HG03196 (cell line): Measurements from ENCODE around the gene MFSD11.
"Not testable (repeated sequence)": the region's sequence is repeated elsewhere in the genome, so short reads cannot be mapped to it uniquely, and the experiment has no call there.

Source experiments
- ATAC-seq: cut with Tn5 transposase; IDR thresholded peaks from one replicate; pipeline ENCODE4 v1.9.1; 2021; ENCODE audit not compliant: unreplicated experiment

MFSD11 gene

GRCh38 chr17:76726231-76726775 lies 11.6 kb upstream of the MFSD11 start, which contains the start of gene JMJD6:
JMJD6 (minus strand) TSS chr17:76726606; CDS start chr17:76726475, 131 bp downstream.
- ATAC-seq: peak; percentile 76

- ATAC-seq: peak; percentile 50
These were observed 10.9 kb upstream of the MFSD11 start, which contains the start of gene METTL23 for GRCh38 chr17:76726776-76727718. METTL23 (plus strand) TSS chr17:76726839; CDS start chr17:76729711, 2,872 bp downstream.

- ATAC-seq: no peak
These were observed 10.0 kb upstream of the MFSD11 start for GRCh38 chr17:76727745-76728456.

- ATAC-seq: not testable (repeated sequence)
These were observed 5.9 kb upstream of the MFSD11 start for GRCh38 chr17:76731800-76732733.

GRCh38 chr17:76732734-76733617 lies 4.9 kb upstream of the MFSD11 start:
- no peak for ATAC-seq

- no peak for ATAC-seq
These were observed 4.3 kb upstream of the MFSD11 start for GRCh38 chr17:76733618-76733957.

GRCh38 chr17:76734080-76734840 lies 3.7 kb upstream of the MFSD11 start:
- ATAC-seq: no peak

- ATAC-seq: no peak
These were observed 2.9 kb upstream of the MFSD11 start for GRCh38 chr17:76735006-76735405.

- no peak for ATAC-seq
These were observed 2.2 kb upstream of the MFSD11 start for GRCh38 chr17:76735586-76736348.

GRCh38 chr17:76736349-76737081 lies 1.4 kb upstream of the MFSD11 start:
- ATAC-seq: peak; percentile 19

- peak; percentile 69 for ATAC-seq
These were observed 740 bp upstream of the MFSD11 start, which contains the start of gene SRSF2 for GRCh38 chr17:76737082-76737675. SRSF2 (minus strand) TSS chr17:76737331; CDS start chr17:76737160, 171 bp downstream.

- ATAC-seq: no peak
These were observed 540 bp downstream of the MFSD11 start for GRCh38 chr17:76738468-76738850.

GRCh38 chr17:76739568-76740115 lies 1.7 kb downstream of the MFSD11 start:
- ATAC-seq: not testable (repeated sequence)

- ATAC-seq: no peak
These were observed 2.6 kb downstream of the MFSD11 start for GRCh38 chr17:76740329-76741118.

- ATAC-seq: no peak
These were observed 5.0 kb downstream of the MFSD11 start for GRCh38 chr17:76742958-76743357.

GRCh38 chr17:76744747-76745146 lies 6.8 kb downstream of the MFSD11 start:
- no peak for ATAC-seq
